ENCODE data around the gene CRY2. TPM values are rescaled to one million over a fixed set of nuclear protein-coding genes. Genes with fewer than 3 reads are reported as not detected.
"Not testable (repeated sequence)": the region's sequence is repeated elsewhere in the genome, so short reads cannot be mapped to it uniquely, and the experiment has no call there.

Gene CRY2
- total RNA-seq, 4 donors from 2014 or later = 36.4 to 85.9 (median 37.9) TPM

DNA sequence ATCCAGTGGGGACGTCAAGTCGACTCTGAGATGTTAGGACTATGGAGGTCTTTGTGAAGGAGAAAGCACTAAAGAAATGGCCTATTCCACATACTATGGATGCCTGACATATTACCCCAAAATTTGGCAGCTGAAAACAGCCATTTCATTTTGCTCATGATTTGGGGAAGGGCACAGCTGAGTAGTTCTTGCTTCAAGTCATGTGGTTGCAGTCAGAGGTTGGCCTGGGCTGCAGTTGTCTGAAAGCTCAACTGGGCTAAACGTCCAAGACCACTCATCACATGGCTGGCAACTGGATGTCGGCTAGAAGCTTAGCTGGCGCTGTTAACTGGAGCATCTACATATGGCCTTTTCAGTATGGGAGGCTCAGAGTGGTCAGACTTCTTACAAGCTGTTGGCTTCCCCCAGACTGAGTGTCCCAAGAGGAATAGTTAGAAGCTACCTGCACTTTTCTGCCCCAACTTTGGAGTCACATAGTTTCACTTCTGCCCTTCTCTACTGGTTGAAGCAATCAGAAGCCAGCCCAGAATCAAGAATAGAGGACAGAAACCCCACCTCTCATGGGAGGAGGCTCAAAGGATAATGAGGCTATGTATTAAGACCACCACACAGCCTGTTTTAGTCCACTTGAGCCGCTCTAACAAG, 28.2 kb upstream of the CRY2 start:
- no peaks in the 10 kb centered on the region for H3K9me3 ChIP-seq
- no peaks in the 10 kb centered on the region for H3K4me1 ChIP-seq
- DNase-seq (no peak), ATAC-seq (no peak)
- H3K27ac ChIP-seq = no peak overlapping the region
- in situ Hi-C loops (cut with MboI; ENCODE audit: low sequenced_read_pairs in 4 of 4) (no loop called here), intact Hi-C loops (cut with DNase I; ENCODE audit: low total_unique reads) (no loop called here)
- H3K36me3 ChIP-seq = no peaks in the 10 kb centered on the region
- H3K4me3 ChIP-seq = no peak overlapping the region
- no peaks in the 10 kb centered on the region for H3K27me3 ChIP-seq
- no peak for TF ChIP-seq POLR2A (IDR thresholded peaks at IDR 0.05)
- no peak for TF ChIP-seq CTCF (IDR thresholded peaks at IDR 0.05 in 4 of 5, conservative IDR thresholded peaks at IDR 0.05 in 1 of 5)

DNA sequence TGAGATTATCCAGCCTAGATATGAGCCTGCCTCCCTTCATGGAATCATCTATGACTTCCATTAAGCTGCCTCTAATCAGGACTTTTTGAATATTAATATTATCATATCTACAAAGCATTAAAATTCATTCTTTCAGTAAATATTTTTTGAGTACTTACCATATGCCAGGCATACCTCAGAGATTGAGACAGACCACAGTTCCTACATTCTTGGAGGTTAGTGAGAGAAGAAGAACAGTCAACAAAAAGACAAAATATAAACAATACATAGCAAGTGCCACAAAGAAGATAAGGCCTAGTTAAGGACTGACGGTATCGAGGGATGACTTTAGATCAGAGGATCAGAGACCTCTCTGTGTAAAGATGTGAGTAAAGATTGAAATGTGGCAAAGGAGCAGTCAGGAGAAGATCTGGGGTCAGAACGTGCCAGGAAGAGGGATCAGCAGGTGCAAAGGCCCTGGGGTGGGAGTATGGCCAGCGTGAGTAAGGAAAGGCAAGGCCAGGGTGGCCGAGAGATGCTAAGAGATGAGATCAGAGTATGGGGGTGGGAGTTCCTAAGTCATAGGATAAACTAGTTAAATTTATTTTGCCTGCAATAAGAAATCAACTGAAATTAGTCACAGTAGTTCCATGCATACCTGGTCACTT, 26.9 kb upstream of the CRY2 start:
- H3K4me3 ChIP-seq = no peak overlapping the region
- intact Hi-C loops (cut with DNase I; ENCODE audit: low total_unique reads) = no loop called here
- H3K9me3 ChIP-seq = no peaks in the 10 kb centered on the region
- TF ChIP-seq POLR2A (IDR thresholded peaks at IDR 0.05) (no peak), CTCF (IDR thresholded peaks at IDR 0.05 in 4 of 5, conservative IDR thresholded peaks at IDR 0.05 in 1 of 5) (no peak)
- no peaks in the 10 kb centered on the region for H3K27me3 ChIP-seq
- DNase-seq = no peak
- no peaks in the 10 kb centered on the region for H3K36me3 ChIP-seq
- no peaks in the 10 kb centered on the region for H3K4me1 ChIP-seq
- no peak for ATAC-seq
- H3K27ac ChIP-seq = no peak overlapping the region
- in situ Hi-C loops (cut with MboI; ENCODE audit: low sequenced_read_pairs in 4 of 4) = no loop called here

DNA sequence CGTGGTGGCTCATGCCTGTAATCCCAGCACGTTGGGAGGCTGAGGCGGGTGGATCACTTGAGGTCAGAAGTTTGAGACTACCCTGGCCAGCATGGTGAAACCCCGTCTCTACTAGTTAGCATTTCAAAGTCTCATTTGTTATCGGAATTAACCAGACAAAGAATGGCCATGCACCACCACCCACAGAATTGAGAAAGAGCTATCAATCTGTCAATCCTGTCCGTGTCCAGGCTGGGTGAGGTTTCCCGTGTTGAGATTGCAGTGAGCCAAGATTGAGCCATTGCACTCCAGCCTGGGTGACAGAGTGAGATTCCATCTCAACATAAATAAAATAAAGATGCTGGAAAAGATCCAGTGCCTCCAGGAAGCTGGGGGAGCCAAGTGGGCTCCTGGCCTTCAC, 20.8 kb upstream of the CRY2 start:
- H3K4me1 ChIP-seq = peaks cover 11 to 15% of the 10 kb centered on the region in 2 donors
- H3K4me3 ChIP-seq; DNase-seq; H3K27me3 ChIP-seq; H3K36me3 ChIP-seq; ATAC-seq; in situ Hi-C loops (cut with MboI; ENCODE audit: low sequenced_read_pairs in 4 of 4); intact Hi-C loops (cut with DNase I; ENCODE audit: low total_unique reads); H3K27ac ChIP-seq; H3K9me3 ChIP-seq: not testable (repeated sequence)

DNA sequence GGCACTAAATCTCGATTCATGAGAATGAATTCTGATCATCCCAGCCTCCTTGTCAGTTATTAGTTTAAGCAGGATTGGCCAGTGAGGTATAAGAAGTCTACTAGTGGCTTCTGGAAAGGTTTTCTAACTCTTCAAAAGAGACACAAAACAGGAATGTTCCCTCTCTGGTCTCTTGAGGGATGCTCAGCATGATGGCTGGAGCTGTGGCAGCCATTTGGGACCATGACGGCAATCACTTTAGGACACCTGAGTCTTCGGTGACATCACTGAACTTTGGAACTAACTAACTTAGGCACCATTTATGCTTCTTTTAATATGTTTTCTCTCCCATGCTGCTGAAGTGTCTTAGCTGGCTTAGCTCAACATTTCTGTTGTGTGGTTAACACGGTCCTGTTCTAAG, 20.2 kb upstream of the CRY2 start:
- Histone ChIP-seq H3K27ac (no peak overlapping the region), H3K4me1 (peaks cover 11 to 15% of the 10 kb centered on the region in 2 donors), H3K27me3 (no peaks in the 10 kb centered on the region), H3K36me3 (no peaks in the 10 kb centered on the region), H3K9me3 (no peaks in the 10 kb centered on the region), H3K4me3 (no peak overlapping the region)
- no peak for TF ChIP-seq CTCF (IDR thresholded peaks at IDR 0.05 in 4 of 5, conservative IDR thresholded peaks at IDR 0.05 in 1 of 5)
- no peak for TF ChIP-seq POLR2A (IDR thresholded peaks at IDR 0.05)
- DNase-seq (no peak), ATAC-seq (no peak)
- in situ Hi-C loops (cut with MboI; ENCODE audit: low sequenced_read_pairs in 4 of 4) (no loop called here), intact Hi-C loops (cut with DNase I; ENCODE audit: low total_unique reads) (no loop called here)

DNA sequence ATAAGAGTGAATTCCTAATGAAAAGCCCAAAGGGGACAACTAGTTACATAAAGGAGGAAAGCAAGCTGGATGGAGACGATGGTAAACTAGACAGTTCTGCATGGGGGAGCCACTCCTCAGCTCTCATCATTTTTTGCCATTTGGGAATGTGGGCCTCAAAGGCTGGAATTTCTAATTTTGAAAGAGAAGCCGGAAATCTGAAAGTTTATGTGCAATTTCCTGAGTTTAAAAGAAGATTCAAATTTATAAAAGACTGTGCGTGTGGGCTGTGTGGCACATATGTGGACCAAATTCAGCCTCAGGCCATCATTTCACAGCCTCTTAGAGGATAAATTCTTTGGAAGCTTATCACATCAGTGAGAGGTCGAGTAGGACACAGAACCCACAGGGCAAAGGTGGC, 18.3 kb upstream of the CRY2 start:
- no peaks in the 10 kb centered on the region for H3K9me3 ChIP-seq
- intact Hi-C loops (cut with DNase I; ENCODE audit: low total_unique reads) = no loop called here
- in situ Hi-C loops (cut with MboI; ENCODE audit: low sequenced_read_pairs in 4 of 4) = no loop called here
- H3K4me3 ChIP-seq = no peak overlapping the region
- DNase-seq = no peak
- no peak overlapping the region for H3K27ac ChIP-seq
- H3K4me1 ChIP-seq = peaks cover 11 to 15% of the 10 kb centered on the region in 2 donors
- no peaks in the 10 kb centered on the region for H3K27me3 ChIP-seq
- ATAC-seq = no peak
- H3K36me3 ChIP-seq = no peaks in the 10 kb centered on the region
- TF ChIP-seq POLR2A (IDR thresholded peaks at IDR 0.05) = no peak
- TF ChIP-seq CTCF (IDR thresholded peaks at IDR 0.05 in 4 of 5, conservative IDR thresholded peaks at IDR 0.05 in 1 of 5) = no peak

All from gastrocnemius medialis (tissue), 4 donors.